ENCODE results near the gene NLGN2. TPM values are rescaled to one million over a fixed set of nuclear protein-coding genes. Genes with fewer than 3 reads are reported as not detected.

NLGN2 gene
- total and polyA plus RNA-seq, 2 experiments from 2014 or later = 4.3 to 7.2 TPM

DNA sequence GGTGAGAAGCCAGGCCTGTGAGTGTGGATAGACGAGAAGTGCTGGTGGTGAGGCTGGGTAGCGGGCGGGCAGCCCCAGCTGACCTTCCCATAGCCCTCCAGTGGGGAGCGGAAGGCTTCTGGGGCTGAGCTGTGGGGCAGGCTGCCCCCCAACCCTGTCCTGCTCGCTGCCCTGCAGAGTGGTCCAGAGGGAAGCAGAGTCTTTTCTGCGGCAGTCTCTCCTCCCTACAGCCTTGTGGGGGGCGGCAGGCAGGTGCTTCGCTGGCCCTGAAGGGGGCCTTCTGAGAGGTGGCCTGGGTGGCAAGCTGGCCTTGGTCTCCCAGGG, 3.7 kb downstream of the NLGN2 start:
- 91% methylated on average over 6 of the region's 8 CpGs for WGBS (ENCODE audit: low lambda C conversion rate, missing lambda C conversion rate)
- H3K9me2 ChIP-seq (replicated peaks; ENCODE audit: insufficient read depth) = no peaks in the 10 kb centered on the region
- no peak overlapping the region for H2AFZ ChIP-seq
- H3K9me3 ChIP-seq (ENCODE audit: low read depth) = no peaks in the 10 kb centered on the region
- no peak overlapping the region for H3K27ac ChIP-seq
- no peaks in the 10 kb centered on the region for H4K20me1 ChIP-seq (ENCODE audit: insufficient read depth, poor library complexity, severe bottlenecking)
- no peak for DNase-seq (ENCODE audit: low spot score)
- H3K79me2 ChIP-seq = no peaks in the 10 kb centered on the region
- H3K4me3 ChIP-seq = no peak overlapping the region
- no peak overlapping the region for H3K4me2 ChIP-seq
- no peaks in the 10 kb centered on the region for H3K4me1 ChIP-seq (ENCODE audit: insufficient read depth)
- no peaks in the 10 kb centered on the region for H3K27me3 ChIP-seq
- TF ChIP-seq EZH2phosphoT487 (IDR thresholded peaks at IDR 0.05; ENCODE audit: low read depth, severe bottlenecking, unreplicated experiment) (no peak), EZH2 (IDR thresholded peaks at IDR 0.05; ENCODE audit: borderline replicate concordance) (no peak)
- TF ChIP-seq, protein P1, sequence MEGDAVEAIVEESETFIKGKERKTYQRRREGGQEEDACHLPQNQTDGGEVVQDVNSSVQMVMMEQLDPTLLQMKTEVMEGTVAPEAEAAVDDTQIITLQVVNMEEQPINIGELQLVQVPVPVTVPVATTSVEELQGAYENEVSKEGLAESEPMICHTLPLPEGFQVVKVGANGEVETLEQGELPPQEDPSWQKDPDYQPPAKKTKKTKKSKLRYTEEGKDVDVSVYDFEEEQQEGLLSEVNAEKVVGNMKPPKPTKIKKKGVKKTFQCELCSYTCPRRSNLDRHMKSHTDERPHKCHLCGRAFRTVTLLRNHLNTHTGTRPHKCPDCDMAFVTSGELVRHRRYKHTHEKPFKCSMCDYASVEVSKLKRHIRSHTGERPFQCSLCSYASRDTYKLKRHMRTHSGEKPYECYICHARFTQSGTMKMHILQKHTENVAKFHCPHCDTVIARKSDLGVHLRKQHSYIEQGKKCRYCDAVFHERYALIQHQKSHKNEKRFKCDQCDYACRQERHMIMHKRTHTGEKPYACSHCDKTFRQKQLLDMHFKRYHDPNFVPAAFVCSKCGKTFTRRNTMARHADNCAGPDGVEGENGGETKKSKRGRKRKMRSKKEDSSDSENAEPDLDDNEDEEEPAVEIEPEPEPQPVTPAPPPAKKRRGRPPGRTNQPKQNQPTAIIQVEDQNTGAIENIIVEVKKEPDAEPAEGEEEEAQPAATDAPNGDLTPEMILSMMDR (IDR thresholded peaks at IDR 0.05; ENCODE audit: poor library complexity) = no peak
- H3K36me3 ChIP-seq (replicated peaks; ENCODE audit: insufficient read depth, low read depth) = no peaks in the 10 kb centered on the region

DNA sequence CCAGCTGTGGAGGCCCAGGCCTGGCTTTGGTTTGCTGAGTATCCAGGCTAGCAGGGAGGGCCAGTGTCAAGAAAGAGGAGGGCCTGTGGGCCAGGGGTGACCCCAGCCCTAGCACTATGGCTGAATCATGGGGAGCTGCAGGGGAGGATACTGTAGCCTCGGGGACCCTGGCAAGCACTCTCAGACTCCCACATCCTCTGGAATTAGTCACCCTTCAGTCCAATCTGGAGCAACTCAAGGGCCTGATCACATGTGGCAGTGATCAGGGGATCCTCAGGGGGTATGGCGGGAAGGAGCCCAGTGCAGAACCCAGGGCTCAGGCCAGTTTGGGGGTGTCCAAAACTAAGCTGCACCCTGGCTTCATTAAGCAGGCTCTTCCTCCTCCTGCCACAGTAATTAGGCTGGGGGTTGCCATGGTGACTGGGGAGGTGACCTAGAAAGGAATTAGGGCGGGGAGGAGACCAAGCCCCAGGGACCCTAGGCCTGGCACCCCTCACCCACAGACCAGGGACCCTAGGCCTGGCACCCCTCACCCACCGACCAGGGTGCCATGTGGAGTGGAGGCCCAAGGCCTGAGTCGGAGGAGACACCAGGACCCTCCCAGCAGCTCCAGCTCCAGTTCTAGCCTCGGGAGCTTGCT, 5.8 kb downstream of the NLGN2 start:
- TF ChIP-seq EZH2 (IDR thresholded peaks at IDR 0.05; ENCODE audit: borderline replicate concordance) (no peak), EZH2phosphoT487 (IDR thresholded peaks at IDR 0.05; ENCODE audit: low read depth, severe bottlenecking, unreplicated experiment) (no peak)
- TF ChIP-seq, protein P1 (IDR thresholded peaks at IDR 0.05; ENCODE audit: poor library complexity) = no peak
- H3K4me1 ChIP-seq (ENCODE audit: insufficient read depth) = no peaks in the 10 kb centered on the region

GRCh38 chr17:7414837-7415236, 7.2 kb downstream of the NLGN2 start:
- H3K27me3 ChIP-seq = no peaks in the 10 kb centered on the region
- DNase-seq (ENCODE audit: low spot score) = no peak
- H3K4me2 ChIP-seq = no peak overlapping the region
- TF ChIP-seq EZH2phosphoT487 (IDR thresholded peaks at IDR 0.05; ENCODE audit: low read depth, severe bottlenecking, unreplicated experiment) (no peak), EZH2 (IDR thresholded peaks at IDR 0.05; ENCODE audit: borderline replicate concordance) (no peak)
- TF ChIP-seq, protein P1 (IDR thresholded peaks at IDR 0.05; ENCODE audit: poor library complexity) = no peak
- WGBS (ENCODE audit: low lambda C conversion rate, missing lambda C conversion rate) = 88% methylated on average over 14 of the region's 14 CpGs
- no peaks in the 10 kb centered on the region for H3K9me2 ChIP-seq (replicated peaks; ENCODE audit: insufficient read depth)
- H3K27ac ChIP-seq = no peak overlapping the region
- no peaks in the 10 kb centered on the region for H3K4me1 ChIP-seq (ENCODE audit: insufficient read depth)
- no peak overlapping the region for H2AFZ ChIP-seq
- no peaks in the 10 kb centered on the region for H3K79me2 ChIP-seq
- H3K9me3 ChIP-seq (ENCODE audit: low read depth) = no peaks in the 10 kb centered on the region
- no peak overlapping the region for H3K4me3 ChIP-seq
- H4K20me1 ChIP-seq (ENCODE audit: insufficient read depth, poor library complexity, severe bottlenecking) = no peaks in the 10 kb centered on the region
- H3K36me3 ChIP-seq (replicated peaks; ENCODE audit: insufficient read depth, low read depth) = no peaks in the 10 kb centered on the region

More for the DNA sequence above, 5.8 kb downstream of the NLGN2 start:
- H3K27me3 ChIP-seq = no peaks in the 10 kb centered on the region
- no peaks in the 10 kb centered on the region for H3K9me2 ChIP-seq (replicated peaks; ENCODE audit: insufficient read depth)
- no peak overlapping the region for H3K4me3 ChIP-seq
- H3K9me3 ChIP-seq (ENCODE audit: low read depth) = no peaks in the 10 kb centered on the region
- no peak overlapping the region for H2AFZ ChIP-seq
- no peaks in the 10 kb centered on the region for H3K36me3 ChIP-seq (replicated peaks; ENCODE audit: insufficient read depth, low read depth)
- 88% methylated on average over 6 of the region's 6 CpGs for WGBS (ENCODE audit: low lambda C conversion rate, missing lambda C conversion rate)
- H3K27ac ChIP-seq = no peak overlapping the region
- no peaks in the 10 kb centered on the region for H3K79me2 ChIP-seq
- H4K20me1 ChIP-seq (ENCODE audit: insufficient read depth, poor library complexity, severe bottlenecking) = no peaks in the 10 kb centered on the region
- no peak for DNase-seq (ENCODE audit: low spot score)
- no peak overlapping the region for H3K4me2 ChIP-seq
